GM12878 (cell line): ENCODE results near the gene CD300A. TPM values are rescaled to one million over a fixed set of nuclear protein-coding genes. Genes with fewer than 3 reads are reported as not detected.

Source experiments
- ATAC-seq: fragments of 200-7000 bp; cut with Tn5 transposase; 3 replicates; pipeline ENCODE4 v1.9.1; 2020; ENCODE audit warnings: mild to moderate bottlenecking, moderate library complexity
- BruUV-seq: library from RNA; stranded (reverse); fragments of 400-500 nt; replicated peaks from 2 replicates; lab custom pipeline; 2021; lab: Mats Ljungman, UMichigan
- CTCF ChIA-PET: fragments of 300-600 bp; sonication (Branson Sonifier 250); formaldehyde crosslinking; extraction: SDS; loops from one replicate; lab custom pipeline; 2021; ENCODE audit warnings: inconsistent platforms; lab: Yijun Ruan, JAX
- POLR2A ChIA-PET: fragments of 350-600 bp; formaldehyde crosslinking; extraction: SDS; loops from one replicate; lab custom pipeline; 2021; ENCODE audit warnings: inconsistent platforms; lab: Charles Lee
- RAD21 ChIA-PET: fragments of 300-600 bp; sonication (Branson Sonifier 250); formaldehyde crosslinking; loops from one replicate; lab custom pipeline; 2023; ENCODE audit warnings: antibody characterized with exemption; ENCODE audit not compliant: unreplicated experiment; lab: Charles Lee
- SMC1A ChIA-PET: fragments of 300-600 bp; sonication (Branson Sonifier 250); formaldehyde crosslinking; loops from one replicate; lab custom pipeline; 2023; ENCODE audit not compliant: unreplicated experiment, uncharacterized antibody; lab: Charles Lee
- DNase-seq: peaks from one replicate; pipeline ENCODE4 v3.0.0-alpha.2; 2011; ENCODE audit warnings: low read depth, low spot score
- FAIRE-seq: peaks from 3 replicates; lab custom pipeline; 2011; peaks lifted over from hg19 to GRCh38; lab: Jason Lieb, UNC
- H2AFZ ChIP-seq: 2 replicates; pipeline ENCODE4 v1.6.0; 2011; ENCODE audit warnings: low read depth, low read length, control low read depth; ENCODE audit not compliant: control insufficient read depth
- H3K27ac ChIP-seq: 2 replicates; pipeline ENCODE4 v1.5.1; 2011; ENCODE audit warnings: control low read depth; ENCODE audit not compliant: control insufficient read depth, insufficient read depth
- H3K27me3 ChIP-seq, 2 experiments: replicated peaks in 1 of 2; 2 replicates each; pipeline versions ENCODE4 v1.6.0 to v1.6.1; 2011; ENCODE audit warnings: low read length in 1 of 2; ENCODE audit not compliant: control insufficient read depth in 2 of 2, insufficient read depth in 2 of 2
- H3K36me3 ChIP-seq, 2 experiments: 2 replicates each; pipeline ENCODE4 v1.5.1; 2011; ENCODE audit warnings: low read length in 1 of 2; ENCODE audit not compliant: control insufficient read depth in 2 of 2, insufficient read depth in 2 of 2
- H3K4me1 ChIP-seq: 2 replicates; pipeline ENCODE4 v1.6.1; 2011; ENCODE audit warnings: mild to moderate bottlenecking, low read length, moderate library complexity, mixed read lengths; ENCODE audit not compliant: control insufficient read depth, insufficient read depth
- H3K4me2 ChIP-seq: 2 replicates; pipeline ENCODE4 v1.6.0; 2011; ENCODE audit warnings: control low read depth; ENCODE audit not compliant: control insufficient read depth, insufficient read depth
- H3K4me3 ChIP-seq: fragments of 200-600 bp; sonication (generic); 2 replicates; pipeline ENCODE4 v1.5.1; 2016
- H3K79me2 ChIP-seq: 2 replicates; pipeline ENCODE4 v1.6.0; 2011; ENCODE audit warnings: low read length; ENCODE audit not compliant: control insufficient read depth, insufficient read depth
- H3K9ac ChIP-seq: 2 replicates; pipeline ENCODE4 v1.8.0; 2011; ENCODE audit warnings: low read length, control low read depth, mixed read lengths; ENCODE audit not compliant: control insufficient read depth, insufficient read depth
- H3K9me3 ChIP-seq: replicated peaks from 3 replicates; pipeline ENCODE4 v1.5.1; 2011; ENCODE audit warnings: mild to moderate bottlenecking, low read length; ENCODE audit not compliant: control insufficient read depth, insufficient read depth
- H4K20me1 ChIP-seq: 2 replicates; pipeline ENCODE4 v1.6.0; 2011; ENCODE audit not compliant: control insufficient read depth, insufficient read depth
- BHLHE40 ChIP-seq, 2 experiments: fragments of 450-650 bp in 1 of 2; IDR thresholded peaks; 2 replicates each; pipeline ENCODE4 v1.6.1; 2011 to 2017; ENCODE audit warnings: low read depth in 2 of 2, borderline replicate concordance in 1 of 2, improper control_type of control experiment in 1 of 2, low read length in 1 of 2, mild to moderate bottlenecking in 1 of 2
- CEBPB ChIP-seq, 2 experiments: fragments of 150-350 bp in 1 of 2; IDR thresholded peaks; 2 replicates each; pipeline ENCODE4 v1.6.1; 2012 to 2014; ENCODE audit warnings: low read depth in 2 of 2, low read length in 2 of 2, borderline replicate concordance in 1 of 2, inconsistent platforms in 1 of 2
- CTCF ChIP-seq, 3 experiments: IDR thresholded peaks in 2 of 3; conservative IDR thresholded peaks in 1 of 3; 2 replicates each; pipeline ENCODE4 v1.5.1; 2011; ENCODE audit warnings: low read depth in 3 of 3, low read length in 3 of 3, mild to moderate bottlenecking in 3 of 3, control low read depth in 2 of 3, moderate library complexity in 2 of 3, inconsistent platforms in 1 of 3, mixed read lengths in 1 of 3; ENCODE audit not compliant: control insufficient read depth in 2 of 3, insufficient read depth in 1 of 3; ENCODE audit errors: extremely low read depth in 1 of 3
- EP300 ChIP-seq, 2 experiments: fragments of 150-350 bp in 1 of 2; IDR thresholded peaks; 2 replicates each; pipeline ENCODE4 v1.6.1; 2011 to 2012; ENCODE audit warnings: low read depth in 2 of 2, low read length in 2 of 2, borderline replicate concordance in 1 of 2, improper control_type of control experiment in 1 of 2, inconsistent platforms in 1 of 2; ENCODE audit not compliant: control insufficient read depth in 1 of 2
- HSF1 ChIP-seq: fragments of 150-350 bp; IDR thresholded peaks from 2 replicates; pipeline ENCODE4 v1.6.1; 2014; ENCODE audit warnings: mild to moderate bottlenecking, low read depth, low read length
- IRF3 ChIP-seq: fragments of 450-650 bp; IDR thresholded peaks from 2 replicates; pipeline ENCODE4 v1.6.1; 2014; ENCODE audit warnings: mild to moderate bottlenecking
- MAX ChIP-seq: IDR thresholded peaks from 2 replicates; pipeline ENCODE4 v1.6.1; 2012; ENCODE audit warnings: low read depth, low read length, improper control_type of control experiment
- NFIC ChIP-seq: IDR thresholded peaks from 2 replicates; pipeline ENCODE4 v1.6.1; 2012; ENCODE audit warnings: low read depth, mild to moderate bottlenecking, inconsistent platforms, low read length, moderate library complexity
- NRF1 ChIP-seq: conservative IDR thresholded peaks from 2 replicates; pipeline ENCODE4 v1.6.1; 2011; ENCODE audit warnings: mild to moderate bottlenecking, low read depth, low read length, improper control_type of control experiment
- PML ChIP-seq: IDR thresholded peaks from 2 replicates; pipeline ENCODE4 v1.6.1; 2012; ENCODE audit warnings: low read length, inconsistent platforms
- SREBF1 ChIP-seq: IDR thresholded peaks from 2 replicates; pipeline ENCODE4 v1.6.1; 2012; ENCODE audit warnings: mild to moderate bottlenecking, low read length
- SUPT20H ChIP-seq: IDR thresholded peaks from 2 replicates; pipeline ENCODE4 v1.6.1; 2011; ENCODE audit warnings: low read depth, mild to moderate bottlenecking, low read length, moderate library complexity, borderline replicate concordance; ENCODE audit not compliant: control insufficient read depth
- YY1 ChIP-seq: IDR thresholded peaks from 2 replicates; pipeline ENCODE4 v1.6.1; 2011; ENCODE audit warnings: low read depth, mild to moderate bottlenecking, low read length
- WGBS: methylation state at CpG from one replicate; pipeline ENCODE4 v1.1.6; 2016; ENCODE audit warnings: low lambda C conversion rate; ENCODE audit not compliant: insufficient replicate concordance, insufficient coverage; ENCODE audit errors: missing lambda C conversion rate; 5-methylcytosine and 5-hydroxymethylcytosine counted together
- in situ Hi-C: fragments of 300-500 bp; cut with MboI; formaldehyde crosslinking; loops from 9 replicates; pipeline ENCODE4 v1.14.3; 2018; ENCODE audit warnings: mixed read lengths
- intact Hi-C: fragments of 100-400 bp; cut with micrococcal nuclease; formaldehyde crosslinking; loops from one replicate; pipeline ENCODE4 v1.14.2; 2022; ENCODE audit not compliant: unreplicated experiment
- polyA plus RNA-seq, 11 experiments: library from polyadenylated mRNA; depleted of rRNA in 4 of 11; unstranded in 6 of 11; stranded (reverse) in 5 of 11; fragments of >200 nt; fragmentation: Nextera tagmentation in 4 of 11; fragmentation: Illumina TruSeq in 1 of 11; extraction: Ambion mirVana in 4 of 11; extraction: Trizol in 1 of 11; gene quantifications; 1 replicate in 1 of 11; 2 replicates in 10 of 11; pipeline versions ENCODE4 v1.2.1 to v1.2.3, GENCODE V29; 2011 to 2016; ENCODE audit warnings: inconsistent platforms in 2 of 11, missing spikeins in 2 of 11, low read depth in 1 of 11
- total RNA-seq, 4 experiments: library from RNA; depleted of rRNA in 3 of 4; stranded (reverse); fragments of >200 nt in 3 of 4; fragmentation: Illumina TruSeq in 1 of 4; extraction: Trizol in 1 of 4; gene quantifications; 2 replicates each; pipeline versions ENCODE4 v1.2.1 to v1.2.3, GENCODE V29; 2013 to 2021
- TF ChIP-seq, protein P1 (sequence below): IDR thresholded peaks from 2 replicates; pipeline ENCODE4 v1.6.1; 2011; ENCODE audit warnings: low read depth, low read length, improper control_type of control experiment, borderline replicate concordance

Gene CD300A
- total and polyA plus RNA-seq, 10 of the 15 experiments (the other 5 are each of a cell fraction or from before 2014, with no cell fraction given), result 10.6 to 128 (median 36.1) TPM

DNA sequence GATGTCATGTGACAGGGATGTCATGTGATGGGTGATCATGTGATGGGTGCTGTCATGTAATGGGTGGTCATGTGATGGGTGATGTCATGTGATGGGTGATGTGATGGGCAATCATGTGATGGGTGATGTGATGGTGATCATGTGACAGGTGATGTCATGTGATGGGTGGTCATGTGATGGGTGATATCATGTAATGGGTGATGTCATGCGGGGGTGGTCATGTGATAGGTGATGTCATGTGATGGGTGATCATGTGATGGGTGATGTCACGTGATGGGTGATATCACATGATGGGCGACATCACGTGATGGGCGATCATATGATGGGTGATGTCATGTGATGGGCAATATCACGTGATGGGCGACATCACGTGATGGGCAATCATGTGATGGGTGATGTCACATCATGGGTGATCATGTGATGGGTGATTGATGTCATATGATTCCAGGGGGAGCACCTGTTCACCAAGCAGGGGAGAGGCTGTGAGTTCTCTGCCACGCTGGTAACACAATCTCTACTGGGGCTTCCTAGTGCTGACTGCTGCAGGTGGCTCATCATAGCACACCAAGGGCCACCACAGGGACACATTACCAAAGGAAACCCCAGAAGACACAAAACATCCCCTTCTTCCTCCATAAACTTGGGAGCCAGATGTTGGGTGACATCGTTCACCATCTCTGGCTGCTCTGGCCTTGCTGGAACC, 48.3 kb downstream of the CD300A start:
- 71% methylated on average over 10 of the region's 10 CpGs for WGBS
- TF ChIP-seq BHLHE40 (IDR thresholded peaks at IDR 0.05; ENCODE audit: borderline replicate concordance in 1 of 2, low read depth in 2 of 2, low read length in 1 of 2), result peak in 1 of 2 experiments; percentile 69; a peak in 2 of 4 replicates
- TF ChIP-seq CEBPB (IDR thresholded peaks at IDR 0.05; ENCODE audit: borderline replicate concordance in 1 of 2, low read depth in 2 of 2, low read length in 2 of 2), result no peak
- TF ChIP-seq IRF3, result no peak
- TF ChIP-seq CTCF (IDR thresholded peaks at IDR 0.05 in 2 of 3, conservative IDR thresholded peaks at IDR 0.05 in 1 of 3; ENCODE audit: control insufficient read depth in 2 of 3, extremely low read depth in 1 of 3, insufficient read depth in 1 of 3, low read depth in 3 of 3, low read length in 3 of 3), result no peak
- TF ChIP-seq, protein P1, sequence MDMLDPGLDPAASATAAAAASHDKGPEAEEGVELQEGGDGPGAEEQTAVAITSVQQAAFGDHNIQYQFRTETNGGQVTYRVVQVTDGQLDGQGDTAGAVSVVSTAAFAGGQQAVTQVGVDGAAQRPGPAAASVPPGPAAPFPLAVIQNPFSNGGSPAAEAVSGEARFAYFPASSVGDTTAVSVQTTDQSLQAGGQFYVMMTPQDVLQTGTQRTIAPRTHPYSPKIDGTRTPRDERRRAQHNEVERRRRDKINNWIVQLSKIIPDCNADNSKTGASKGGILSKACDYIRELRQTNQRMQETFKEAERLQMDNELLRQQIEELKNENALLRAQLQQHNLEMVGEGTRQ, result peak; percentile 72
- peak in 1 of 2 experiments; percentile 72; a peak in 1 of 4 replicates for TF ChIP-seq EP300 (IDR thresholded peaks at IDR 0.05; ENCODE audit: borderline replicate concordance in 1 of 2, control insufficient read depth in 1 of 2, low read depth in 2 of 2, low read length in 2 of 2)
- TF ChIP-seq YY1, result 0 out of 2 replicates have a peak, but pooled peaks have one; percentile 5
- no peak for TF ChIP-seq SUPT20H
- TF ChIP-seq PML, result no peak
- no peak for TF ChIP-seq NRF1
- TF ChIP-seq SREBF1, result peak; percentile 60
- TF ChIP-seq MAX, result no peak
- TF ChIP-seq NFIC, result peak; percentile 91; the same call in 1 of the 2 replicates
- TF ChIP-seq HSF1, result no peak

More for the DNA sequence above, 48.3 kb downstream of the CD300A start:
- Histone ChIP-seq H3K79me2 (no peaks in the 10 kb centered on the region), H3K4me1 (0 out of 2 replicates have a peak, but pooled peaks cover 7% of the 10 kb centered on the region), H4K20me1 (no peaks in the 10 kb centered on the region), H3K27ac (no peak overlapping the region), H3K9ac (no peak overlapping the region), H3K4me3 (no peak overlapping the region), H2AFZ (no peak overlapping the region), H3K9me3 (peaks cover 10% of the 10 kb centered on the region), H3K4me2 (no peak overlapping the region), H3K36me3 (no peaks in the 10 kb centered on the region), H3K27me3 (no peaks in the 10 kb centered on the region)
- POLR2A ChIA-PET, result no interaction called here
- CTCF ChIA-PET, result no interaction called here
- no TSS peak for BruUV-seq
- intact Hi-C loops, result no loop called here
- ATAC-seq, result no peak
- in situ Hi-C loops, result loop anchor here (10.0 kb wide), 1 partner anchor 60 kb away; no protein-coding TSS in a partner anchor
- RAD21 ChIA-PET, result no interaction called here
- SMC1A ChIA-PET, result interaction anchor here (1.1 kb wide), 1 partner anchor 14 kb away, joined by 3 read pairs; no protein-coding TSS in a partner anchor
- no peak for DNase-seq
- FAIRE-seq, result no peak
